Urothelium cell line (cell line): Measurements from ENCODE around the gene TRAF2.

Source experiments
- DNase-seq: peaks from one replicate; pipeline ENCODE4 v3.0.0; 2011; ENCODE audit warnings: low spot score, mixed read lengths
- FAIRE-seq: peaks from 2 replicates; lab custom pipeline; 2011; peaks lifted over from hg19 to GRCh38; lab: Jason Lieb, UNC

Gene TRAF2

GRCh38 chr9:136946228-136947027 lies 60.1 kb downstream of the TRAF2 start:
- no peak for FAIRE-seq

GRCh38 chr9:136947028-136947891 lies 60.9 kb downstream of the TRAF2 start:
- FAIRE-seq: no peak
- DNase-seq: no peak

More at GRCh38 chr9:136946228-136947027, 60.1 kb downstream of the TRAF2 start:
- DNase-seq: no peak

GRCh38 chr9:136947955-136948510 lies 61.7 kb downstream of the TRAF2 start:
- DNase-seq: no peak
- FAIRE-seq: no peak

- DNase-seq (no peak), FAIRE-seq (no peak)
Observed at GRCh38 chr9:136949239-136949816, 63.0 kb downstream of the TRAF2 start.

- FAIRE-seq: peak; percentile 97
- DNase-seq: peak; percentile 99
Observed at GRCh38 chr9:136949817-136950655, 63.7 kb downstream of the TRAF2 start.

- DNase-seq (no peak), FAIRE-seq (no peak)
Observed at GRCh38 chr9:136950656-136951276, 64.5 kb downstream of the TRAF2 start.

- DNase-seq (no peak), FAIRE-seq (no peak)
Observed at GRCh38 chr9:136951541-136952320, 65.4 kb downstream of the TRAF2 start, which contains the start of gene LCN12. TSS of gene LCN12 (plus strand) at chr9:136952273. CDS start at chr9:136952328, 55 bp downstream.

GRCh38 chr9:136952321-136952850 lies 66.1 kb downstream of the TRAF2 start:
- FAIRE-seq: no peak
- no peak for DNase-seq

GRCh38 chr9:136952876-136953770 lies 66.8 kb downstream of the TRAF2 start:
- DNase-seq (no peak), FAIRE-seq (no peak)

- FAIRE-seq (no peak), DNase-seq (no peak)
Observed at GRCh38 chr9:136953771-136954269, 67.5 kb downstream of the TRAF2 start.

GRCh38 chr9:136954270-136955083 lies 68.2 kb downstream of the TRAF2 start:
- DNase-seq (no peak), FAIRE-seq (peak; percentile 17)

GRCh38 chr9:136955202-136955942 lies 69.1 kb downstream of the TRAF2 start:
- DNase-seq (no peak), FAIRE-seq (no peak)

- DNase-seq (no peak), FAIRE-seq (no peak)
Observed at GRCh38 chr9:136955943-136956335, 69.6 kb downstream of the TRAF2 start.

GRCh38 chr9:136956604-136957003 lies 70.3 kb downstream of the TRAF2 start:
- DNase-seq (no peak), FAIRE-seq (no peak)

GRCh38 chr9:136957461-136957860 lies 71.1 kb downstream of the TRAF2 start:
- FAIRE-seq (no peak), DNase-seq (no peak)

- FAIRE-seq: no peak
- DNase-seq: no peak
Observed at GRCh38 chr9:136957901-136958300, 71.6 kb downstream of the TRAF2 start.
